HepG2 (cell line): ENCODE results near the gene WDR86. TPM values are rescaled to one million over a fixed set of nuclear protein-coding genes. Genes with fewer than 3 reads are reported as not detected.
A peak's percentile ranks its signal among the peaks of the same experiment; 100 is the strongest.

Experiments used
- ARNT ChIP-seq: fragments of 450-650 bp; IDR thresholded peaks from 2 replicates; pipeline ENCODE4 v1.6.1; 2017
- ARNTL ChIP-seq: sonication (generic); formaldehyde crosslinking; IDR thresholded peaks from 2 replicates; pipeline ENCODE4 v1.4.0; 2020; ENCODE audit warnings: mild to moderate bottlenecking, missing genetic modification reagents
- CHD4 ChIP-seq: fragments of 200-600 bp; sonication (generic); IDR thresholded peaks from 2 replicates; pipeline ENCODE4 v1.7.0; 2017; ENCODE audit warnings: mild to moderate bottlenecking, low read length, borderline replicate concordance
- ETV5 ChIP-seq: IDR thresholded peaks from 2 replicates; pipeline ENCODE4 v1.6.1; 2018; ENCODE audit warnings: missing biosample characterization, missing genetic modification reagents, inconsistent platforms, borderline replicate concordance
- HNRNPLL ChIP-seq: fragments of 200-400 bp; formaldehyde crosslinking; IDR thresholded peaks from 2 replicates; pipeline ENCODE4 v1.6.1; 2017; ENCODE audit warnings: mild to moderate bottlenecking, low read depth, low read length; ENCODE audit not compliant: poor library complexity, severe bottlenecking
- HOXA5 ChIP-seq: sonication (generic); formaldehyde crosslinking; IDR thresholded peaks from 2 replicates; pipeline ENCODE4 v1.4.0; 2020; ENCODE audit warnings: missing genetic modification reagents
- KDM1A ChIP-seq: IDR thresholded peaks from 2 replicates; pipeline ENCODE4 v1.6.1; 2016; ENCODE audit warnings: missing compliant biosample characterization
- PITX1 ChIP-seq: sonication (generic); formaldehyde crosslinking; IDR thresholded peaks from 2 replicates; pipeline ENCODE4 v1.5.1; 2020; ENCODE audit warnings: mild to moderate bottlenecking, missing genetic modification reagents
- PPARG ChIP-seq: conservative IDR thresholded peaks from 2 replicates; pipeline ENCODE4 v1.6.1; 2016; ENCODE audit warnings: missing biosample characterization, missing genetic modification reagents
- SALL2 ChIP-seq: sonication (generic); formaldehyde crosslinking; IDR thresholded peaks from 2 replicates; pipeline ENCODE4 v1.8.1; 2023; ENCODE audit warnings: mild to moderate bottlenecking, missing genetic modification reagents, inconsistent platforms
- SIX4 ChIP-seq: sonication (generic); formaldehyde crosslinking; IDR thresholded peaks from 2 replicates; pipeline ENCODE4 v1.4.0; 2020; ENCODE audit warnings: missing genetic modification reagents
- SMC3 ChIP-seq: IDR thresholded peaks from 2 replicates; pipeline ENCODE4 v1.6.1; 2011; ENCODE audit warnings: low read length, improper control_type of control experiment
- YY1 ChIP-seq: IDR thresholded peaks from 2 replicates; pipeline ENCODE4 v1.6.1; 2011; ENCODE audit warnings: low read length, low read depth, moderate library complexity, mild to moderate bottlenecking; ENCODE audit not compliant: insufficient read depth, insufficient replicate concordance
- ZBTB20 ChIP-seq: sonication (generic); formaldehyde crosslinking; IDR thresholded peaks from 2 replicates; pipeline ENCODE4 v1.8.1; 2023; ENCODE audit warnings: missing genetic modification reagents, low read depth, mild to moderate bottlenecking, borderline replicate concordance
- ZMYM2 ChIP-seq: sonication (generic); formaldehyde crosslinking; IDR thresholded peaks from 2 replicates; pipeline ENCODE4 v1.8.0; 2022; ENCODE audit warnings: mild to moderate bottlenecking, missing genetic modification reagents
- ZMYM3 ChIP-seq: sonication (generic); formaldehyde crosslinking; IDR thresholded peaks from 2 replicates; pipeline ENCODE4 v1.5.1; 2020; ENCODE audit warnings: mild to moderate bottlenecking, missing genetic modification reagents
- ZNF121 ChIP-seq: sonication (generic); formaldehyde crosslinking; IDR thresholded peaks from 2 replicates; pipeline ENCODE4 v1.5.0; 2020; ENCODE audit warnings: mild to moderate bottlenecking, missing genetic modification reagents
- ZNF205 ChIP-seq: IDR thresholded peaks from 2 replicates; pipeline ENCODE4 v1.6.1; 2018; ENCODE audit warnings: missing biosample characterization, missing genetic modification reagents
- ZNF383 ChIP-seq: sonication (generic); formaldehyde crosslinking; IDR thresholded peaks from 2 replicates; pipeline ENCODE4 v1.4.0; 2020; ENCODE audit warnings: missing genetic modification reagents, mild to moderate bottlenecking, borderline replicate concordance
- ZNF563 ChIP-seq: sonication (generic); formaldehyde crosslinking; IDR thresholded peaks from 2 replicates; pipeline ENCODE4 v1.8.0; 2022; ENCODE audit warnings: mild to moderate bottlenecking, moderate library complexity, missing genetic modification reagents
- ZNF629 ChIP-seq: sonication (generic); formaldehyde crosslinking; conservative IDR thresholded peaks from 2 replicates; pipeline ENCODE4 v1.5.0; 2020; ENCODE audit warnings: missing genetic modification reagents
- polyA plus RNA-seq, 8 experiments: library from polyadenylated mRNA; depleted of rRNA in 3 of 8; stranded (reverse) in 7 of 8; unstranded in 1 of 8; fragments of >200 nt; fragmentation: Illumina TruSeq in 4 of 8; extraction: Trizol in 4 of 8; gene quantifications; 2 replicates each; pipeline versions ENCODE4 v1.2.1 to v1.2.3, GENCODE V29; 2011 to 2016; ENCODE audit warnings: low read depth in 4 of 8, missing spikeins in 1 of 8, mixed read lengths in 1 of 8; ENCODE audit not compliant: insufficient read depth in 1 of 8
- total RNA-seq, 5 experiments: library from RNA; depleted of rRNA; stranded (reverse); fragments of >200 nt; fragmentation: Illumina TruSeq; extraction: Trizol; gene quantifications; 2 replicates each; pipeline ENCODE4 v1.2.3, GENCODE V29; 2016; ENCODE audit warnings: low read depth in 1 of 5
- TF ChIP-seq, protein P1 (sequence below): sonication (generic); formaldehyde crosslinking; IDR thresholded peaks from 2 replicates; pipeline ENCODE4 v1.9.0; 2021; ENCODE audit warnings: missing genetic modification reagents, borderline replicate concordance
- TF ChIP-seq, protein P2 (sequence below): IDR thresholded peaks from 2 replicates; pipeline ENCODE4 v1.6.1; 2016; ENCODE audit warnings: low read depth, borderline replicate concordance
- TF ChIP-seq, protein P3 (sequence below): sonication (generic); formaldehyde crosslinking; IDR thresholded peaks from 2 replicates; pipeline ENCODE4 v1.4.0; 2020; ENCODE audit warnings: missing genetic modification reagents
- TF ChIP-seq, protein P4 (sequence below): sonication (generic); formaldehyde crosslinking; IDR thresholded peaks from 2 replicates; pipeline ENCODE4 v1.8.0; 2022; ENCODE audit warnings: missing genetic modification reagents, low read depth, mild to moderate bottlenecking, borderline replicate concordance
- TF ChIP-seq, protein P5 (sequence below): sonication (generic); formaldehyde crosslinking; IDR thresholded peaks from 2 replicates; pipeline ENCODE4 v1.9.0; 2022; ENCODE audit warnings: missing genetic modification reagents, mild to moderate bottlenecking, borderline replicate concordance

The WDR86 gene
- total and polyA plus RNA-seq, 2 of the 13 experiments (the other 11 are each of a cell fraction or from before 2014, with no cell fraction given): 0.11 to 2.9 TPM

DNA sequence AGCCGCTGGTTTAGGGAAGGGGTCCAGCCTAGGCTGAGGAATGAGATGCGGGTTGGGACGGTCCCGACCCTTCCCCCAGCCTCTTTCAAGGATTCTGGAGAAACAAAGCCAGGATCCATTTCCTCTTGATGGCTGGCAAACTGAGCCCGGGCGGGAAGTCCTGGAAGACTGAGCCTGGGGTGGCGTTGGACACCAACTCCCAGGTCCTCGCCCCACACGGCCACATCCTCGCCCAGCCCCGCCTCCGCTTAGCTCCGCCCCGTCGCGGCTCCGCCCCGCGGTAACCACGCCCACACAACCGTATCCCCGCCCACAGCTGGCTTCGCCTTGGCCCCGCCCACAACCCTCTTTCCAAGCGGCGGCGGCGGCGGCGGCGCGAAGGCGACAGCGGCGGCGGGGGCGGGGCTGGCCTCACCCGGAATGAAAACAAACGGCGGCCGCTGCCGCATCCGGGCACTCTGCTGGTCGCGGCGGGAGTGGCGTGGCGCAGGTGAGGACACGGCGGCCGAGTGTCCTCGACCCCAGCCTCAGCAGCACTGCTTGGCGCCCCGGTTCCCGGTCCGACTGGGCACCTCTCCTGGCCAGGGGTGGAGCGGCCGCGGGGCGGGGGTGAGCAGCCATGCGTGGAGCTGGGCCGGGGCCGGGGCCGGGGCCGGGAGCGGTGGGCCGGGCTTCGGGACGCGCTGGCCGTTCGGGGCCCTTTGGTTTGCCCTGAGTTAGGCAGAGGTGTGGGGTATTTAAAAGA lies 68.3 kb downstream of the WDR86 start, which contains the start of gene NUB1 (continued):
- TF ChIP-seq, protein P1, sequence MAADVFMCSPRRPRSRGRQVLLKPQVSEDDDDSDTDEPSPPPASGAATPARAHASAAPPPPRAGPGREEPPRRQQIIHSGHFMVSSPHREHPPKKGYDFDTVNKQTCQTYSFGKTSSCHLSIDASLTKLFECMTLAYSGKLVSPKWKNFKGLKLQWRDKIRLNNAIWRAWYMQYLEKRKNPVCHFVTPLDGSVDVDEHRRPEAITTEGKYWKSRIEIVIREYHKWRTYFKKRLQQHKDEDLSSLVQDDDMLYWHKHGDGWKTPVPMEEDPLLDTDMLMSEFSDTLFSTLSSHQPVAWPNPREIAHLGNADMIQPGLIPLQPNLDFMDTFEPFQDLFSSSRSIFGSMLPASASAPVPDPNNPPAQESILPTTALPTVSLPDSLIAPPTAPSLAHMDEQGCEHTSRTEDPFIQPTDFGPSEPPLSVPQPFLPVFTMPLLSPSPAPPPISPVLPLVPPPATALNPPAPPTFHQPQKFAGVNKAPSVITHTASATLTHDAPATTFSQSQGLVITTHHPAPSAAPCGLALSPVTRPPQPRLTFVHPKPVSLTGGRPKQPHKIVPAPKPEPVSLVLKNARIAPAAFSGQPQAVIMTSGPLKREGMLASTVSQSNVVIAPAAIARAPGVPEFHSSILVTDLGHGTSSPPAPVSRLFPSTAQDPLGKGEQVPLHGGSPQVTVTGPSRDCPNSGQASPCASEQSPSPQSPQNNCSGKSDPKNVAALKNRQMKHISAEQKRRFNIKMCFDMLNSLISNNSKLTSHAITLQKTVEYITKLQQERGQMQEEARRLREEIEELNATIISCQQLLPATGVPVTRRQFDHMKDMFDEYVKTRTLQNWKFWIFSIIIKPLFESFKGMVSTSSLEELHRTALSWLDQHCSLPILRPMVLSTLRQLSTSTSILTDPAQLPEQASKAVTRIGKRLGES (CRISPR knock-in tag): no peak
- TF ChIP-seq ZNF563 (CRISPR knock-in tag) (peak; percentile 89), ZBTB20 (no peak), SIX4 (CRISPR knock-in tag) (no peak), ZNF629 (CRISPR knock-in tag) (no peak), KDM1A (CRISPR knock-in tag) (no peak), PITX1 (CRISPR knock-in tag) (peak; percentile 12; the same call in 1 of the 2 replicates), ZNF205 (CRISPR knock-in tag) (no peak), HOXA5 (CRISPR knock-in tag) (peak; percentile 68), YY1 (no peak), ZMYM2 (CRISPR knock-in tag) (no peak), SMC3 (no peak), PPARG (no peak; the same call in 1 of the 2 replicates), HNRNPLL (peak; percentile 77), ZNF383 (CRISPR knock-in tag) (no peak), SALL2 (CRISPR knock-in tag) (peak; percentile 52; the same call in 1 of the 2 replicates), ZNF121 (CRISPR knock-in tag) (no peak), ETV5 (peak; percentile 41; the same call in 1 of the 2 replicates), ARNTL (peak; percentile 70; the same call in 1 of the 2 replicates), ARNT (no peak), ZMYM3 (CRISPR knock-in tag) (no peak), CHD4 (no peak)
- TF ChIP-seq, protein P2, sequence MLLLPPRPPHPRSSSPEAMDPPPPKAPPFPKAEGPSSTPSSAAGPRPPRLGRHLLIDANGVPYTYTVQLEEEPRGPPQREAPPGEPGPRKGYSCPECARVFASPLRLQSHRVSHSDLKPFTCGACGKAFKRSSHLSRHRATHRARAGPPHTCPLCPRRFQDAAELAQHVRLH (CRISPR knock-in tag): no peak
- TF ChIP-seq, protein P3, sequence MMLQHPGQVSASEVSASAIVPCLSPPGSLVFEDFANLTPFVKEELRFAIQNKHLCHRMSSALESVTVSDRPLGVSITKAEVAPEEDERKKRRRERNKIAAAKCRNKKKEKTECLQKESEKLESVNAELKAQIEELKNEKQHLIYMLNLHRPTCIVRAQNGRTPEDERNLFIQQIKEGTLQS (CRISPR knock-in tag): no peak
- TF ChIP-seq, protein P4, sequence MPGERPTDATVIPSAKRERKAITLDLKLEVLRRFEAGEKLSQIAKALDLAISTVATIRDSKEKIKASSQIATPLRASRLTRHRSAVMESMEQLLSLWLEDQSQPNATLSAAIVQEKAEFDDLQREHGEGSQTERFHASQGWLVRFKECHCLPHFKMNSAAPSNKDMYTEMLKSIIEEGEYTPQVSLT: no peak
- TF ChIP-seq, protein P5, sequence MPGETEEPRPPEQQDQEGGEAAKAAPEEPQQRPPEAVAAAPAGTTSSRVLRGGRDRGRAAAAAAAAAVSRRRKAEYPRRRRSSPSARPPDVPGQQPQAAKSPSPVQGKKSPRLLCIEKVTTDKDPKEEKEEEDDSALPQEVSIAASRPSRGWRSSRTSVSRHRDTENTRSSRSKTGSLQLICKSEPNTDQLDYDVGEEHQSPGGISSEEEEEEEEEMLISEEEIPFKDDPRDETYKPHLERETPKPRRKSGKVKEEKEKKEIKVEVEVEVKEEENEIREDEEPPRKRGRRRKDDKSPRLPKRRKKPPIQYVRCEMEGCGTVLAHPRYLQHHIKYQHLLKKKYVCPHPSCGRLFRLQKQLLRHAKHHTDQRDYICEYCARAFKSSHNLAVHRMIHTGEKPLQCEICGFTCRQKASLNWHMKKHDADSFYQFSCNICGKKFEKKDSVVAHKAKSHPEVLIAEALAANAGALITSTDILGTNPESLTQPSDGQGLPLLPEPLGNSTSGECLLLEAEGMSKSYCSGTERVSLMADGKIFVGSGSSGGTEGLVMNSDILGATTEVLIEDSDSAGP: peak; percentile 76; the same call in 1 of the 2 replicates
